ENCODE measurements around the gene PLGRKT. TPM values are rescaled to one million over a fixed set of nuclear protein-coding genes. Genes with fewer than 3 reads are reported as not detected.

Gene PLGRKT
- total RNA-seq, 1 experiment from 2014 or later: 30.9 TPM

DNA sequence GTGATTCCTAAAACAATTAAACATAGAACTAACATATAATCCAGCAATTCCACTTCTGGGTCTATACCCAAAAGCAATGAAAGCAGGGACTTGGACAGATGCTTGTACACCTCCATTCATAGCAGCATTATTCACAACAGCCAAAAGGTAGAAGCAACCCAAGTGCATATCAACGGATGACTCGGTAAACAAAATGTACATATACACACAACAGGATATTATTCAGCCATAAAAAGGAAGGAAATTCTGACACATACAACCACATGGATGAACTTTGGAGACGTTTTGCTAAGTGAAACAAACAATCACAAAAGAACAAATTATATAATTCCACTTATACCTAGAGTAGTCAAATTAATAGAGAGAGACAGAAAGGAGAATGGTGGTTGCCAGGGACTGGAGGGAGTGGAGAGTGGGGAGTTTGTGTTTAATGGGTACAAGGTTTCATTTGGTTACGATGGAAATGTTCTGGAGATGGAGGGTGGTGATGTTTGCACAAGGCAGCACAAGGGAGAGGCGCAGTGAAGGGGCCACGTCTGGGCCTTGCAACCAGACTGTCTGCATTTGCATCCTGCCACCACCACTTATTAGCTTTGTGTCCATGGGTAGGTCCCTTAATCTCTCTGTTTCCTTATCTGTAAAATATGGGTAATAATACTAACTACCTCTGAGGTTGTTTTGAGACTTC, 61.8 kb downstream of the PLGRKT start:
- Histone ChIP-seq H3K9me3 (ENCODE audit: low read depth, low read length, poor library complexity, severe bottlenecking) (no peaks in the 10 kb centered on the region), H3K4me1 (ENCODE audit: insufficient read depth, low read length, poor library complexity, severe bottlenecking) (no peaks in the 10 kb centered on the region), H3K36me3 (ENCODE audit: insufficient read depth, low read length, poor library complexity, severe bottlenecking) (no peaks in the 10 kb centered on the region), H3K27me3 (replicated peaks; ENCODE audit: insufficient read depth, low read depth, low read length, poor library complexity) (no peaks in the 10 kb centered on the region), H3K27ac (ENCODE audit: low read depth, low read length, poor library complexity, severe bottlenecking) (no peak overlapping the region), H3K4me3 (ENCODE audit: low read depth, low read length, poor library complexity, severe bottlenecking) (no peak overlapping the region)
- intact Hi-C loops (cut with micrococcal nuclease; ENCODE audit: unreplicated experiment): no loop called here
- DNase-seq (ENCODE audit: low spot score): no peak
- POLR2A ChIA-PET (ENCODE audit: low non-redundant PET): no interaction called here
- TF ChIP-seq, protein P1, sequence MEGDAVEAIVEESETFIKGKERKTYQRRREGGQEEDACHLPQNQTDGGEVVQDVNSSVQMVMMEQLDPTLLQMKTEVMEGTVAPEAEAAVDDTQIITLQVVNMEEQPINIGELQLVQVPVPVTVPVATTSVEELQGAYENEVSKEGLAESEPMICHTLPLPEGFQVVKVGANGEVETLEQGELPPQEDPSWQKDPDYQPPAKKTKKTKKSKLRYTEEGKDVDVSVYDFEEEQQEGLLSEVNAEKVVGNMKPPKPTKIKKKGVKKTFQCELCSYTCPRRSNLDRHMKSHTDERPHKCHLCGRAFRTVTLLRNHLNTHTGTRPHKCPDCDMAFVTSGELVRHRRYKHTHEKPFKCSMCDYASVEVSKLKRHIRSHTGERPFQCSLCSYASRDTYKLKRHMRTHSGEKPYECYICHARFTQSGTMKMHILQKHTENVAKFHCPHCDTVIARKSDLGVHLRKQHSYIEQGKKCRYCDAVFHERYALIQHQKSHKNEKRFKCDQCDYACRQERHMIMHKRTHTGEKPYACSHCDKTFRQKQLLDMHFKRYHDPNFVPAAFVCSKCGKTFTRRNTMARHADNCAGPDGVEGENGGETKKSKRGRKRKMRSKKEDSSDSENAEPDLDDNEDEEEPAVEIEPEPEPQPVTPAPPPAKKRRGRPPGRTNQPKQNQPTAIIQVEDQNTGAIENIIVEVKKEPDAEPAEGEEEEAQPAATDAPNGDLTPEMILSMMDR (conservative IDR thresholded peaks at IDR 0.05; ENCODE audit: low read depth, low read length): no peak
- TF ChIP-seq EZH2 (IDR thresholded peaks at IDR 0.05; ENCODE audit: borderline replicate concordance, low read depth, low read length, poor library complexity, severe bottlenecking): no peak
- no TSS peak for BruUV-seq (replicated peaks)
- CTCF ChIA-PET: no interaction called here

GRCh38 chr9:5375091-5375490, 62.6 kb downstream of the PLGRKT start:
- POLR2A ChIA-PET (ENCODE audit: low non-redundant PET): no interaction called here
- Histone ChIP-seq H3K36me3 (ENCODE audit: insufficient read depth, low read length, poor library complexity, severe bottlenecking) (no peaks in the 10 kb centered on the region), H3K27me3 (replicated peaks; ENCODE audit: insufficient read depth, low read depth, low read length, poor library complexity) (no peaks in the 10 kb centered on the region), H3K27ac (ENCODE audit: low read depth, low read length, poor library complexity, severe bottlenecking) (no peak overlapping the region), H3K9me3 (ENCODE audit: low read depth, low read length, poor library complexity, severe bottlenecking) (no peaks in the 10 kb centered on the region), H3K4me1 (ENCODE audit: insufficient read depth, low read length, poor library complexity, severe bottlenecking) (no peaks in the 10 kb centered on the region), H3K4me3 (ENCODE audit: low read depth, low read length, poor library complexity, severe bottlenecking) (no peak overlapping the region)
- intact Hi-C loops (cut with micrococcal nuclease; ENCODE audit: unreplicated experiment): no loop called here
- no peak for DNase-seq (ENCODE audit: low spot score)
- TF ChIP-seq, protein P1 (conservative IDR thresholded peaks at IDR 0.05; ENCODE audit: low read depth, low read length): no peak
- TF ChIP-seq EZH2 (IDR thresholded peaks at IDR 0.05; ENCODE audit: borderline replicate concordance, low read depth, low read length, poor library complexity, severe bottlenecking): no peak
- CTCF ChIA-PET: no interaction called here
- BruUV-seq (replicated peaks): no TSS peak

- no peak for DNase-seq (ENCODE audit: low spot score)
- TF ChIP-seq EZH2 (IDR thresholded peaks at IDR 0.05; ENCODE audit: borderline replicate concordance, low read depth, low read length, poor library complexity, severe bottlenecking): no peak
- TF ChIP-seq, protein P1 (conservative IDR thresholded peaks at IDR 0.05; ENCODE audit: low read depth, low read length): no peak
- Histone ChIP-seq H3K36me3 (ENCODE audit: insufficient read depth, low read length, poor library complexity, severe bottlenecking) (no peaks in the 10 kb centered on the region), H3K27me3 (replicated peaks; ENCODE audit: insufficient read depth, low read depth, low read length, poor library complexity) (no peaks in the 10 kb centered on the region), H3K4me3 (ENCODE audit: low read depth, low read length, poor library complexity, severe bottlenecking) (no peak overlapping the region), H3K9me3 (ENCODE audit: low read depth, low read length, poor library complexity, severe bottlenecking) (no peaks in the 10 kb centered on the region), H3K27ac (ENCODE audit: low read depth, low read length, poor library complexity, severe bottlenecking) (no peak overlapping the region), H3K4me1 (ENCODE audit: insufficient read depth, low read length, poor library complexity, severe bottlenecking) (no peaks in the 10 kb centered on the region)
- BruUV-seq (replicated peaks): no TSS peak
- ChIA-PET CTCF (no interaction called here), POLR2A (ENCODE audit: low non-redundant PET) (no interaction called here)
- intact Hi-C loops (cut with micrococcal nuclease; ENCODE audit: unreplicated experiment): no loop called here
These were observed 73.3 kb downstream of the PLGRKT start for GRCh38 chr9:5364294-5365024.
